Measurements from ENCODE around the gene ICA1.
"Not testable (repeated sequence)": the region's sequence is repeated elsewhere in the genome, so short reads cannot be mapped to it uniquely, and the experiment has no call there.

Gene ICA1

GRCh38 chr7:8089036-8089780, 172.8 kb downstream of the ICA1 start:
- no peak for DNase-seq

DNA sequence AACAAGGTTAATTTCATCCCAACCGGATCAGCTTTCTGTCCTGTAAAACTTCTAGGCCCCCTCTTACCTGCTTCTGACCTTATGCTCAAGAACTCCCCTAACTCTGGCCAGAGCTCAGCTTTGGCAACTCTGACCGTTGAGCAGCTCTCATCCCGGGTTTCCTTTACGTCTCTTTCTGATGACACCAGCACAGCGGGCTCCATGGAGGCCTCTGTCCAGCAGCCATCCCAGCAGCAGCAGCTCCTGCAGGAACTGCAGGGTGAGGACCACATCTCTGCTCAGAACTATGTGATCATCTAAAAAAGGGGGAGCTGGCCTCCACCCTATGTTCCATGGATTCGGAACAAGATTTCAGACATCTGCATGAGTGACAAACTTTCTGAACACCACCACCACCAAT, 175.7 kb downstream of the ICA1 start:
- no peak for DNase-seq

DNA sequence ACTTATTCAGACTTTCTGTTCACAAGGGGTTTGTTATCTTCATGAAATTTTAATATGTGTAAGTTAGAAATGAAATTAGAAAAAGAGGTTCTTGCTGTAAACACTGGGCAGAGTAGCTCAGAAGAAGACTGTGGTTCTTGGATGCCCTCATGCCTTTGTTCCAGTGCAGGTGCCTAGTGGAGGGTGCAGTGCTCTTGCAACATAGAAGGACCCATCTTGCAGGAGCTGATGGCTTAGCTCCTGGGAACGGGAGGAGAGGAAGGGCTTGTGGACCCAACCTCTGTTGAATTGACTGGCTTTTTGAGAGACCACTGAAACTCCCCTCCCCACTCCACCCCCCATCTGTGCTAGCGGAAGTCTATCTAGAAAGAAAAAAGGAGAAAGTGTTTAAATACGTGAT, 176.5 kb downstream of the ICA1 start:
- DNase-seq: no peak

DNA sequence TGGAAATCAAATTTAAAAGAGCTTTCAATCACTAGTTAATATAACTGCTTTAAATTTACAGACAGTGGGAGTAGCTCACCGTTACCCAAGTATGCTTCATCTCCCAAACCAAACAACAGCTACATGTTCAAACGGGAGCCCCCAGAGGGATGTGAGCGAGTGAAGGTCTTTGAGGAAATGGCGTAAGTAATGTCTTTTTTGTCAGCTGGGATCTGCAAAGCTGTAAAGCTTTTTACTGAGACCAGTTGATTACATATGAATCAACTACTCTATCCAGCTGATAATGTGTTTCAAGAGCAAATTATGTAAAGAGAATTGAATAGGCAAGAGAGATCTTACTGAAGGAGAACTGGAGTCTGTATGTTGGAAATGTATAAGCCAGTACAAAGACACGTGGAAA, 177.1 kb downstream of the ICA1 start:
- DNase-seq: no peak

DNA sequence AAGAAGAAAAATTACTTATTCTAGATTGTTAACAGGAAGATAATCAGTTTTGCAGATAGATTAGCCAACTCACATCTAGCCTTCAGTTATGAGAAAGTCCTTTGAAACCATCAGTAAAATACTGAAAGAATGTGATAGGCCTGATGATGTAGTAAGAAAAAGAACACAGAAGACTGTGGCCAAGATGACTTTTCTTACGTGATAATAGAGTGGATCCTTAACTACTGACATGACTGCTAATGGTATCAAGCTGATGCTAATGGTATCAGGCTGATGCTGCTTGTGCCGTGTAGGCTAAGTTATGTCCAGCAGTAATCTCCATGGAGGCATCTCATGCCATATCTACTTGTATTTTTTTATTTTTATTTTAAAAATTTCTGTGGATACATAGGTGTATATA, 179.2 kb downstream of the ICA1 start:
- no peak for DNase-seq

- no peak for DNase-seq
Measured at GRCh38 chr7:8078418-8078817, 183.5 kb downstream of the ICA1 start.

DNA sequence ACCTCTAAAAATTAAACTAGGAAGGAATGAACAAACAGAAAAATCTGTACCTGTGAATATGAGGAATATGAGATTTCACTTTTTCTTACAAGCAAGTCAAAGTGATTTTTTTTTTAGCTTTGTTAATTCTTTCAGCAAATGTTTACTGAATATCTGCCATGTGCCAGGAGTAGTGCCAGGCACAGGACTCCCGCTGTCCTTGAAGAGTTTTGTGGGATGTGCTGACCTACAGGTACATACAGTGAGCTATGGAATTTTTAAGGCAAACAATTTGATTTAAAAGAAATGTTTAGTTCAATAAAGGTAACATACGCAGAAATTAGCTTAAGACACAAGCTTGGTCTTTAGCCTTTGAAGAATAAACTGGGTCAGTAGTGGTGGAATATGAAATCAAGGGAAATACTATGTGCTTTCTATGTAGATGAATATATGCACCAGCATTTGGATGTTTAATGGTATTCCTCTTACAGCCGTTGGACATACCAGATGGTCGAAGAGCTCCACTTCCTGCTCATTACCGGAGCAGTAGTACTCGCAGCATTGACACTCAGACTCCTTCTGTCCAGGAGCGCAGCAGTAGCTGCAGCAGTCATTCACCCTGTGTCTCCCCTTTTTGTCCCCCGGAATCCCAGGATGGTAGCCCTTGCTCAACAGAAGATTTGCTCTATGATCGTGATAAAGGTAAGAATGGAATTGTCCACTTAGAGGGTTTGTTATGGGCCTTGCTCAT, 191.4 kb downstream of the ICA1 start:
- no peak for DNase-seq

DNA sequence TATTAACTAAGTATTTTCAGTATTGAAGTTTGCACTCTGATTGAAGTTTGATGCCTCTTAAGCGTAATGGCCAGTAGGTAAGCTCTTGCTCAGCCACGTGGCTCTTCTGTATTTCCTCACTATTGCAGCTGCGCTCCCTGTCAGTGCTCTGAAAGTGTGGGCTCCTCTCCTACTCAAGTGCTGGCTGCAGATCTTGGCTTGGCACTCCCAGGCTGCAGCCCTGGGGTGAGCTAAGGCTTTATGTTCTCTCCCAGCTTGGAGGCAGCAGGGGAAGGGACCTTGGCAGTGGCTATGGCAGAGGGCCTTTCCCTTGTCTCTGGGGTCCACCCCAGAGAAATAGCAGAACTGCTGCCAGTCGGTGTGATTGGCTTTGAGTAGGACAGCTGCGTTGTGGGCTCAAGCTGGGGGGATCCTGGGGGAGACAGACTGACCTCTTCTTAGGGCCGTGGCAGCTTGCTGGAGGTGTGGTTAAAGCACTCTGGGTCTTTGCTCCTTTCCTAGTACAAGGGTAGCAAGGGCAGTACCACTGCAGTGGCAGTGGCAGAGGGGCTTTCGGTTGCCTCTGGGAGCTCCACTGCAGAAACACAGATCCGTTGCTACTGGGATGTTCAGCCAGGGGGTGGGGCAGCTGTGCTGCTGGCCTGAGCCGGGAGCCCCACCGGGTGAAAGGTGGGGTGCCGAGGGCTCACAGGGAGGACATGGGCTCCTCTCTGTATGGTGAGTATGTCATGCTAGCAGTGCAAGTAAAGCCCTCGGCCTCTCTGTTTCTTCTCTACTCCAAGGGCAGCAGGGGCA, 192.9 kb downstream of the ICA1 start:
- DNase-seq: no peak

- no peak for DNase-seq
Measured at GRCh38 chr7:8065356-8065813, 196.6 kb downstream of the ICA1 start.

DNA sequence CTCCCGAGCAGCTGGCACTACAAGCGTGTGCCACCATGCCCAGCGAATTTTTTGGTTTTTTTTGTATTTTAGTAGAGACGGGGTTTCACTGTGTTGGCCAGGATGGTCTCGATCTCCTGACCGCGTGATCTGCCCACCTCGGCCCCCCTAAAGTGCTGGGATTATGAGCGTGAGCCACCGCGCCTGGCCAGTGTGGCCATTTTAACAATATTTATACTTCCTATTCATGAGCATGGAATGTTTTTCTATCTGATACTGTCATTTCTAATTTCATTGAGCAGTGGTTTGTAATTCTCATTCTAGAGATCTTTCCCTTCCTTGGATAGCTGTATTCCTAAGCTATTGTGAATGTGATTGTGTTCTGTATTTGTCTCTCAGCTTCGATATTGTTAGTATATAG, 197.1 kb downstream of the ICA1 start:
- no peak for DNase-seq

DNA sequence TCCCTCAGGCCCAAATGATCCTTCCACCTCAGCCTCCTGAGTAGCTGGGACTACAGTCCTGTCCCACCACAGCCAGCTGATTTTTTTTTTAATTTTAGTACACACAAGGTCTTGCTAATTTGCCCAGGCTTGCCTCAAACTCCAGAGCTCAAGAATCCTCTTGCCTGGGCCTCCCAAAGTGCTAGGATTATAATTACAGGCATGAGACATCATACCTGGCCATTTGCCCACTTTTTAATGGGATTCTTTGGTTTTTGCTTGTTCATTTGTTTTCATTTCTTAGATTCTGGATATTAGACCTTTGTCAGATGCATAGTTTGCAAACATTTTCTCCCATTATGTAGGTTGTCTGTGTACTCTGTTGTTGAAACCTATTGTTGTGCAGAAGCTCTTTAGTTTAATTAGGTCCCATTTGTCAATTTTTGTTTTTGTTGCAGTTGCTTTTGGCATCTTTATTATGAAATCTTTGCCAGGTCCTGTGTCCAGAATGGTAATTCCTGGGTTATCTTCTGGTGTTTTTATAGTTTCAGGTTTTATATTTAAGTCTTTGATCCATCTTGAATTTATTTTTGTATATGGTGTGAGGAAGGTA, 198.2 kb downstream of the ICA1 start:
- no peak for DNase-seq

- DNase-seq: not testable (repeated sequence)
Measured at GRCh38 chr7:8063300-8063699, 198.7 kb downstream of the ICA1 start.
